Neural cell (in vitro differentiated cells): Measurements from ENCODE around the gene MRTFB. TPM values are rescaled to one million over a fixed set of nuclear protein-coding genes. Genes with fewer than 3 reads are reported as not detected.

Experiments
- H2AFZ ChIP-seq: fragments of 200-600, 300-800 bp; sonication (generic), shearing (Covaris generic); 2 replicates; pipeline ENCODE4 v1.6.0; 2014; ENCODE audit warnings: low read depth, mild to moderate bottlenecking, antibody characterized with exemption, low read length, moderate library complexity
- H3F3A ChIP-seq: fragments of 200-600 bp; shearing (Covaris generic); 2 replicates; pipeline ENCODE4 v1.6.1; 2016; ENCODE audit warnings: mild to moderate bottlenecking, moderate library complexity, mixed read lengths, antibody characterized with exemption, low read length; ENCODE audit not compliant: insufficient read depth, poor library complexity, severe bottlenecking
- H3K27ac ChIP-seq: fragments of 200-600, 300-800 bp; sonication (generic), shearing (Covaris generic); 2 replicates; pipeline ENCODE4 v1.5.1; 2014; ENCODE audit warnings: mild to moderate bottlenecking, low read length, moderate library complexity
- H3K27me3 ChIP-seq: fragments of 300-800, 200-600 bp; sonication (generic), shearing (Covaris generic); 2 replicates; pipeline ENCODE4 v1.6.0; 2014; ENCODE audit warnings: mild to moderate bottlenecking, low read depth, low read length, moderate library complexity; ENCODE audit not compliant: insufficient read depth
- H3K36me3 ChIP-seq: fragments of 300-800, 200-600 bp; sonication (generic), shearing (Covaris generic); 2 replicates; pipeline ENCODE4 v1.5.1; 2014; ENCODE audit warnings: mild to moderate bottlenecking, antibody characterized with exemption, low read length, moderate library complexity; ENCODE audit not compliant: insufficient read depth
- H3K4me2 ChIP-seq: fragments of 300-800, 200-600 bp; sonication (generic), shearing (Covaris generic); 2 replicates; pipeline ENCODE4 v1.6.0; 2014; ENCODE audit warnings: mild to moderate bottlenecking, low read length
- H3K4me3 ChIP-seq: fragments of 300-800, 200-600 bp; sonication (generic), shearing (Covaris generic); 2 replicates; pipeline ENCODE4 v1.5.1; 2014; ENCODE audit warnings: mild to moderate bottlenecking, low read length, moderate library complexity
- H3K79me2 ChIP-seq: fragments of 200-600 bp; shearing (Covaris generic); replicated peaks from 2 replicates; pipeline ENCODE4 v1.6.0; 2014; ENCODE audit warnings: mild to moderate bottlenecking, low read length, moderate library complexity; ENCODE audit not compliant: insufficient read depth
- H3K9ac ChIP-seq: fragments of 300-800, 200-600 bp; sonication (generic), shearing (Covaris generic); 2 replicates; pipeline ENCODE4 v1.6.1; 2016; ENCODE audit warnings: mild to moderate bottlenecking, low read length, mixed read lengths
- H3K9me2 ChIP-seq: fragments of 200-600 bp; shearing (Covaris generic); 2 replicates; pipeline ENCODE4 v1.6.1; 2016; ENCODE audit warnings: mild to moderate bottlenecking, low read length, mixed read lengths; ENCODE audit not compliant: insufficient read depth
- H3K9me3 ChIP-seq: fragments of 200-600, 300-800 bp; sonication (generic), shearing (Covaris generic); 2 replicates; pipeline ENCODE4 v1.6.1; 2016; ENCODE audit warnings: mild to moderate bottlenecking, mixed run types, low read length, moderate library complexity, mixed read lengths
- H4K20me1 ChIP-seq: fragments of 200-600 bp; shearing (Covaris generic); 2 replicates; pipeline ENCODE4 v1.6.1; 2016; ENCODE audit warnings: mild to moderate bottlenecking, mixed run types; ENCODE audit not compliant: insufficient read depth
- EP300 ChIP-seq: fragments of 450-650 bp; conservative IDR thresholded peaks from 2 replicates; pipeline ENCODE4 v1.6.1; 2014; ENCODE audit warnings: antibody characterized with exemption, mild to moderate bottlenecking, moderate library complexity; ENCODE audit not compliant: poor library complexity, severe bottlenecking
- EZH2 ChIP-seq: fragments of 200-600, 300-800 bp; shearing (Covaris generic), sonication (generic); IDR thresholded peaks from 2 replicates; pipeline ENCODE4 v1.6.1; 2014; ENCODE audit warnings: antibody characterized with exemption, low read length, borderline replicate concordance, mild to moderate bottlenecking; ENCODE audit not compliant: insufficient read depth, poor library complexity, severe bottlenecking
- MXI1 ChIP-seq: fragments of 450-650 bp; conservative IDR thresholded peaks from 2 replicates; pipeline ENCODE4 v1.6.1; 2014; ENCODE audit warnings: antibody characterized with exemption, mild to moderate bottlenecking; ENCODE audit not compliant: poor library complexity, severe bottlenecking
- POLR2AphosphoS5 ChIP-seq: IDR thresholded peaks from 2 replicates; pipeline ENCODE4 v1.6.1; 2012
- RAD21 ChIP-seq: fragments of 450-650 bp; conservative IDR thresholded peaks from 2 replicates; pipeline ENCODE4 v1.6.1; 2014; ENCODE audit warnings: antibody characterized with exemption, mild to moderate bottlenecking, moderate library complexity
- REST ChIP-seq: IDR thresholded peaks from 2 replicates; pipeline ENCODE4 v1.6.1; 2012; ENCODE audit warnings: borderline replicate concordance
- SMC3 ChIP-seq: fragments of 450-650 bp; conservative IDR thresholded peaks from 2 replicates; pipeline ENCODE4 v1.6.1; 2014; ENCODE audit warnings: antibody characterized with exemption, mild to moderate bottlenecking, moderate library complexity; ENCODE audit not compliant: poor library complexity
- TAF1 ChIP-seq: IDR thresholded peaks from 2 replicates; pipeline ENCODE4 v1.6.1; 2012; ENCODE audit warnings: low read depth
- polyA plus RNA-seq: library from polyadenylated mRNA; depleted of rRNA; stranded (reverse); fragments of >200 nt; gene quantifications from 2 replicates; pipeline ENCODE4 v1.2.3, GENCODE V29; 2014
- TF ChIP-seq, protein P1 (sequence below): fragments of 450-650 bp; IDR thresholded peaks from 2 replicates; pipeline ENCODE4 v1.5.1; 2014; ENCODE audit warnings: antibody characterized with exemption, mild to moderate bottlenecking, moderate library complexity; ENCODE audit not compliant: poor library complexity, severe bottlenecking

MRTFB gene
- polyA plus RNA-seq, 1 donor from 2014 or later = 18.6 TPM

GRCh38 chr16:14050291-14051027 lies 20.7 kb upstream of the MRTFB start:
- no peak overlapping the region for H3K4me3 ChIP-seq
- H3K9me3 ChIP-seq = no peaks in the 10 kb centered on the region
- no peaks in the 10 kb centered on the region for H3F3A ChIP-seq
- H3K9me2 ChIP-seq = no peaks in the 10 kb centered on the region
- TF ChIP-seq EZH2 (no peak), TAF1 (no peak), SMC3 (no peak), REST (no peak)
- H4K20me1 ChIP-seq = no peaks in the 10 kb centered on the region
- no peak overlapping the region for H3K27ac ChIP-seq
- no peaks in the 10 kb centered on the region for H3K79me2 ChIP-seq
- no peaks in the 10 kb centered on the region for H3K27me3 ChIP-seq
- no peak overlapping the region for H3K4me2 ChIP-seq
- H2AFZ ChIP-seq = no peak overlapping the region
- H3K9ac ChIP-seq = no peak overlapping the region
- H3K36me3 ChIP-seq = no peaks in the 10 kb centered on the region

DNA sequence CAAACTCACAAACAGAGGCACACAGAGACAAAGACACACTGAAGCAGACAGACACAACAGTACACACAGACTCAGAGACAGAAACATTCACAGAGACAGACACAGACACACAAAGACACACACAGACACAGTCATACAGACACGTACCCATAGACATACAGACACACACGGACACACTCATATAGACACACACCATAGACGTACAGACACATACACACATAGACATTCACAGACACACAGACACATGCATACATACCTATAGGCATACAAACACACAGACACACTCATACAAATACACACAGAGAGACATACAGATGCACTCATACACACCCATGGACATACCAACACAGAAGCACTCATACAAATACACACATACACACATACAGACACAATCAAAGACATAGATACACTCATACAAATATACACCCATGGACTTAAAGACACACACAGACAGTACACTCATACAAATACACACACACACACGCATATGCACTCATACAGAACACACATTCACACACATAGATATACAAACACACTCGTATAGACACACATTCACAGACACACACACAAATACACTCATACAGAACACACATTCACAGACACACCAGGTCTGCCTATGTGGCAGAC lies 19.9 kb upstream of the MRTFB start:
- no peak overlapping the region for H3K9ac ChIP-seq
- H3K4me3 ChIP-seq = no peak overlapping the region
- no peaks in the 10 kb centered on the region for H4K20me1 ChIP-seq
- H3K9me3 ChIP-seq = no peaks in the 10 kb centered on the region
- H3K27ac ChIP-seq = no peak overlapping the region
- no peak overlapping the region for H3K4me2 ChIP-seq
- no peaks in the 10 kb centered on the region for H3F3A ChIP-seq
- no peaks in the 10 kb centered on the region for H3K79me2 ChIP-seq
- H2AFZ ChIP-seq = no peak overlapping the region
- no peaks in the 10 kb centered on the region for H3K27me3 ChIP-seq
- no peaks in the 10 kb centered on the region for H3K9me2 ChIP-seq
- H3K36me3 ChIP-seq = no peaks in the 10 kb centered on the region
- TF ChIP-seq MXI1 (no peak), SMC3 (no peak), RAD21 (no peak), POLR2AphosphoS5 (no peak), EZH2 (no peak), EP300 (no peak), REST (no peak), TAF1 (no peak)
- TF ChIP-seq, protein P1, sequence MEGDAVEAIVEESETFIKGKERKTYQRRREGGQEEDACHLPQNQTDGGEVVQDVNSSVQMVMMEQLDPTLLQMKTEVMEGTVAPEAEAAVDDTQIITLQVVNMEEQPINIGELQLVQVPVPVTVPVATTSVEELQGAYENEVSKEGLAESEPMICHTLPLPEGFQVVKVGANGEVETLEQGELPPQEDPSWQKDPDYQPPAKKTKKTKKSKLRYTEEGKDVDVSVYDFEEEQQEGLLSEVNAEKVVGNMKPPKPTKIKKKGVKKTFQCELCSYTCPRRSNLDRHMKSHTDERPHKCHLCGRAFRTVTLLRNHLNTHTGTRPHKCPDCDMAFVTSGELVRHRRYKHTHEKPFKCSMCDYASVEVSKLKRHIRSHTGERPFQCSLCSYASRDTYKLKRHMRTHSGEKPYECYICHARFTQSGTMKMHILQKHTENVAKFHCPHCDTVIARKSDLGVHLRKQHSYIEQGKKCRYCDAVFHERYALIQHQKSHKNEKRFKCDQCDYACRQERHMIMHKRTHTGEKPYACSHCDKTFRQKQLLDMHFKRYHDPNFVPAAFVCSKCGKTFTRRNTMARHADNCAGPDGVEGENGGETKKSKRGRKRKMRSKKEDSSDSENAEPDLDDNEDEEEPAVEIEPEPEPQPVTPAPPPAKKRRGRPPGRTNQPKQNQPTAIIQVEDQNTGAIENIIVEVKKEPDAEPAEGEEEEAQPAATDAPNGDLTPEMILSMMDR = no peak
